ENCODE results near the gene RASAL1. TPM values are rescaled to one million over a fixed set of nuclear protein-coding genes. Genes with fewer than 3 reads are reported as not detected.

Gene RASAL1
- polyA plus RNA-seq, 1 of the 3 experiments (the other 2 are of a cell fraction) = not detected

DNA sequence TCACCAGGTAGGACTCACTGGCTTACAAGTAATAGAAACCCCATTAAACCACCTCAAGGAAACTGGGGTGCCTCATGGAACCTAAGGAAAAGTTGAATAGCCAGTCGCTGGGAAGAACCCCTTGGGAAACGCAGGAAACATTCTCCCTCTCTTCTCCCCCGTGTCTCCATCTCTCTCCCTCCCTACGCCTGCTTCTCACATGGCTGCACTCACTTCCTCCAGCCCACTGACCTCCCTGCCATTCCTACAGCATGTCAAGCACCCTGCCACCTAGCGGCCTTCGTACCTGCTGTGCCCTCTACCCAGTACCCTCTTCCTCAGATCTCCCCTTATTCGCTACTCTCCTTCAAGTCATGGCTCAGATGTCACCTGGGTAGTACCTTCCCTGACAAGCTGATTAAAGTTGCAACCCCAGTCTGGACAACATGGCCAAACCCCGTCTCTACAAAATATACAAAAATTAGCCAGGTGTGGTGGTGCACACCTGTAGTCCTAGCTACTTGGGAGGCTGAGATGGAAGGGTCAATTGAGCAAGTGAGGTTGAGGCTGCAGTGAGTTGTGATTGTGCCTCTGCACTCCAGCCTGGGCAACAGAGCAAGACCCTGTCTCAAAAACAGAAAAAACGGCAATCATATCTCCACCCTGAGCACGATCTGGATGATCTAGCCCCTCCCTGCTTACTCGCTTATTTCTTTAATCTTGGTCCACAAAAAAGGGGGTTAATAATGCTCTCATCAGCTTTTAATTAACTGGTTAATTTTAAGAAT, 85.4 kb downstream of the RASAL1 start (continued):
- TF ChIP-seq NFIC (IDR thresholded peaks at IDR 0.05; ENCODE audit: borderline replicate concordance) (no peak), EZH2phosphoT487 (IDR thresholded peaks at IDR 0.05; ENCODE audit: borderline replicate concordance, low read depth) (no peak), RCOR1 (IDR thresholded peaks at IDR 0.05; ENCODE audit: low read length) (no peak), FOXJ3 (CRISPR knock-in tag; IDR thresholded peaks at IDR 0.05) (no peak), TCF12 (IDR thresholded peaks at IDR 0.05) (no peak), CHD2 (IDR thresholded peaks at IDR 0.05; ENCODE audit: low read length, partially characterized antibody) (no peak), MXI1 (IDR thresholded peaks at IDR 0.05; ENCODE audit: low read depth, low read length) (0 out of 2 replicates have a peak, but pooled peaks have one; percentile 34), SMC3 (IDR thresholded peaks at IDR 0.05; ENCODE audit: low read depth, low read length) (peak; percentile 27; the same call in 1 of the 2 replicates)

Small RNA genes lying within 50 kb of the gene (small RNA-seq; reads per million reads assigned to genes)
- gene MIR7106 (0 reads per million in 7 experiments), gene RF00019 (0 reads per million in 7 experiments)

Other genes with a start within 250 kb of the RASAL1 start
- 1.1 and 1.3 TPM in 2 replicates for gene OAS1, start 228.8 kb downstream of the RASAL1 start, polyA plus RNA-seq (2012; rRNA removed)
- 3.0 TPM in 2 replicates for gene OAS3, start 197.3 kb downstream of the RASAL1 start, polyA plus RNA-seq (2012; rRNA removed)
- gene OAS2, start 157.2 kb downstream of the RASAL1 start, polyA plus RNA-seq (2012; rRNA removed) = 0.02 TPM in 1 of 2 replicates, not detected in the other
- gene DTX1, start 79.0 kb downstream of the RASAL1 start, polyA plus RNA-seq (2012; rRNA removed) = 0.72 and 1.0 TPM in 2 replicates
- not detected in 2 replicates for gene CFAP73, start 14.0 kb upstream of the RASAL1 start, polyA plus RNA-seq (2012; rRNA removed)
- gene DDX54, start 49.7 kb upstream of the RASAL1 start, polyA plus RNA-seq (2012; rRNA removed) = 56.5 and 69.9 TPM in 2 replicates
- 18.7 and 21.1 TPM in 2 replicates for gene RITA1, start 50.0 kb upstream of the RASAL1 start, polyA plus RNA-seq (2012; rRNA removed)
- 10.3 and 15.7 TPM in 2 replicates for gene TPCN1, start 85.7 kb upstream of the RASAL1 start, polyA plus RNA-seq (2012; rRNA removed)
- gene SLC8B1, start 199.3 kb upstream of the RASAL1 start, polyA plus RNA-seq (2012; rRNA removed) = 12.0 and 12.9 TPM in 2 replicates
- 12.1 and 15.2 TPM in 2 replicates for gene PLBD2, start 222.8 kb upstream of the RASAL1 start, polyA plus RNA-seq (2012; rRNA removed)